IPS-15b (cell line): Measurements from ENCODE around the gene PPP1R3G.

Source experiments
- H3K27me3 ChIP-seq: one replicate; pipeline ENCODE4 v1.6.1; 2013; ENCODE audit warnings: low read length; ENCODE audit not compliant: control insufficient read depth, insufficient read depth
- H3K36me3 ChIP-seq: one replicate; pipeline ENCODE4 v1.6.1; 2013; ENCODE audit warnings: low read length; ENCODE audit not compliant: control insufficient read depth, insufficient read depth
- H3K4me1 ChIP-seq: one replicate; pipeline ENCODE4 v1.6.1; 2013; ENCODE audit warnings: mild to moderate bottlenecking, low read length; ENCODE audit not compliant: control insufficient read depth, insufficient read depth
- H3K4me3 ChIP-seq: one replicate; pipeline ENCODE4 v1.5.1; 2013; ENCODE audit warnings: low read depth, low read length
- H3K9ac ChIP-seq: one replicate; pipeline ENCODE4 v1.6.1; 2013; ENCODE audit warnings: low read depth, mild to moderate bottlenecking, low read length
- H3K9me3 ChIP-seq: one replicate; pipeline ENCODE4 v1.6.1; 2013; ENCODE audit warnings: mild to moderate bottlenecking, low read length; ENCODE audit not compliant: control insufficient read depth, insufficient read depth

The PPP1R3G gene

GRCh38 chr6:5086294-5086890 is 1.3 kb downstream of the PPP1R3G start:
- Histone ChIP-seq H3K27me3 (peaks cover 49% of the 10 kb centered on the region), H3K4me3 (peak overlapping the region; percentile 52), H3K4me1 (no peaks in the 10 kb centered on the region), H3K9ac (no peak overlapping the region), H3K9me3 (no peaks in the 10 kb centered on the region), H3K36me3 (no peaks in the 10 kb centered on the region)

- no peaks in the 10 kb centered on the region for H3K4me1 ChIP-seq
- no peaks in the 10 kb centered on the region for H3K9me3 ChIP-seq
- no peak overlapping the region for H3K9ac ChIP-seq
- peaks cover 48% of the 10 kb centered on the region for H3K27me3 ChIP-seq
- H3K36me3 ChIP-seq = no peaks in the 10 kb centered on the region
- no peak overlapping the region for H3K4me3 ChIP-seq
Measured at GRCh38 chr6:5087389-5087788, 2.2 kb downstream of the PPP1R3G start.

- no peaks in the 10 kb centered on the region for H3K36me3 ChIP-seq
- H3K4me3 ChIP-seq = no peak overlapping the region
- no peak overlapping the region for H3K9ac ChIP-seq
- no peaks in the 10 kb centered on the region for H3K9me3 ChIP-seq
- peaks cover 35% of the 10 kb centered on the region for H3K27me3 ChIP-seq
- H3K4me1 ChIP-seq = no peaks in the 10 kb centered on the region
Measured at GRCh38 chr6:5088780-5089179, 3.6 kb downstream of the PPP1R3G start.

GRCh38 chr6:5089481-5090438 is 4.6 kb downstream of the PPP1R3G start:
- Histone ChIP-seq H3K4me3 (no peak overlapping the region), H3K4me1 (no peaks in the 10 kb centered on the region), H3K27me3 (peaks cover 28% of the 10 kb centered on the region), H3K36me3 (no peaks in the 10 kb centered on the region), H3K9ac (no peak overlapping the region), H3K9me3 (no peaks in the 10 kb centered on the region)

- H3K27me3 ChIP-seq = peaks cover 23% of the 10 kb centered on the region
- H3K36me3 ChIP-seq = no peaks in the 10 kb centered on the region
- no peaks in the 10 kb centered on the region for H3K9me3 ChIP-seq
- no peak overlapping the region for H3K9ac ChIP-seq
- no peak overlapping the region for H3K4me3 ChIP-seq
- H3K4me1 ChIP-seq = no peaks in the 10 kb centered on the region
Measured at GRCh38 chr6:5090603-5091002, 5.5 kb downstream of the PPP1R3G start.

GRCh38 chr6:5091210-5092069 is 6.3 kb downstream of the PPP1R3G start:
- Histone ChIP-seq H3K9me3 (no peaks in the 10 kb centered on the region), H3K4me3 (no peak overlapping the region), H3K4me1 (no peaks in the 10 kb centered on the region), H3K9ac (no peak overlapping the region), H3K36me3 (no peaks in the 10 kb centered on the region), H3K27me3 (peaks cover 15% of the 10 kb centered on the region)

GRCh38 chr6:5093231-5094015 is 8.3 kb downstream of the PPP1R3G start:
- Histone ChIP-seq H3K4me1 (no peaks in the 10 kb centered on the region), H3K9ac (no peak overlapping the region), H3K9me3 (no peaks in the 10 kb centered on the region), H3K27me3 (no peaks in the 10 kb centered on the region), H3K4me3 (no peak overlapping the region), H3K36me3 (no peaks in the 10 kb centered on the region)

- H3K36me3 ChIP-seq = no peaks in the 10 kb centered on the region
- H3K27me3 ChIP-seq = no peaks in the 10 kb centered on the region
- H3K9me3 ChIP-seq = no peaks in the 10 kb centered on the region
- H3K4me3 ChIP-seq = no peak overlapping the region
- H3K9ac ChIP-seq = no peak overlapping the region
- H3K4me1 ChIP-seq = no peaks in the 10 kb centered on the region
Measured at GRCh38 chr6:5094327-5094726, 9.2 kb downstream of the PPP1R3G start.

- no peaks in the 10 kb centered on the region for H3K4me1 ChIP-seq
- no peaks in the 10 kb centered on the region for H3K36me3 ChIP-seq
- H3K27me3 ChIP-seq = no peaks in the 10 kb centered on the region
- H3K9me3 ChIP-seq = no peaks in the 10 kb centered on the region
- no peak overlapping the region for H3K4me3 ChIP-seq
- no peak overlapping the region for H3K9ac ChIP-seq
Measured at GRCh38 chr6:5095236-5095635, 10.1 kb downstream of the PPP1R3G start.

- no peaks in the 10 kb centered on the region for H3K36me3 ChIP-seq
- no peaks in the 10 kb centered on the region for H3K4me1 ChIP-seq
- H3K27me3 ChIP-seq = no peaks in the 10 kb centered on the region
- H3K9me3 ChIP-seq = no peaks in the 10 kb centered on the region
- no peak overlapping the region for H3K4me3 ChIP-seq
- no peak overlapping the region for H3K9ac ChIP-seq
Measured at GRCh38 chr6:5096482-5096881, 11.3 kb downstream of the PPP1R3G start.
